Osteocyte (in vitro differentiated cells): ENCODE measurements around the gene MYL5. TPM values are rescaled to one million over a fixed set of nuclear protein-coding genes. Genes with fewer than 3 reads are reported as not detected.
"Not testable (repeated sequence)": the region's sequence is repeated elsewhere in the genome, so short reads cannot be mapped to it uniquely, and the experiment has no call there.

ENCODE experiments used
- DNase-seq: peaks from one replicate; pipeline ENCODE4 v3.0.0; 2021; ENCODE audit warnings: mixed read lengths; ENCODE audit not compliant: unreplicated experiment; ENCODE audit errors: extremely low spot score
- H3K27ac Mint-ChIP-seq: one replicate; pipeline ENCODE4 v1.8.0; 2021; ENCODE audit warnings: mild to moderate bottlenecking, mixed read lengths; ENCODE audit not compliant: unreplicated experiment
- H3K27me3 Mint-ChIP-seq: one replicate; pipeline ENCODE4 v1.8.0; 2021; ENCODE audit warnings: mixed read lengths; ENCODE audit not compliant: unreplicated experiment
- H3K36me3 Mint-ChIP-seq: one replicate; pipeline ENCODE4 v1.8.0; 2021; ENCODE audit warnings: mixed read lengths; ENCODE audit not compliant: unreplicated experiment
- H3K4me1 Mint-ChIP-seq: one replicate; pipeline ENCODE4 v1.8.0; 2021; ENCODE audit warnings: mixed read lengths; ENCODE audit not compliant: unreplicated experiment
- H3K4me3 Mint-ChIP-seq: one replicate; pipeline ENCODE4 v1.8.0; 2021; ENCODE audit warnings: mild to moderate bottlenecking, moderate library complexity, mixed read lengths; ENCODE audit not compliant: unreplicated experiment
- H3K9me3 Mint-ChIP-seq: one replicate; pipeline ENCODE4 v1.8.0; 2021; ENCODE audit warnings: mixed read lengths; ENCODE audit not compliant: unreplicated experiment
- total RNA-seq: library from RNA; stranded (reverse); gene quantifications from 2 replicates; pipeline ENCODE4 v1.2.1, GENCODE V29; 2021
- TF ChIP-seq, protein P1 (sequence below): fragments of 200-600 bp; sonication (generic); IDR thresholded peaks from 2 replicates; pipeline ENCODE4 v1.5.0; 2021; ENCODE audit warnings: antibody characterized with exemption, mild to moderate bottlenecking, moderate library complexity

The MYL5 gene
- total RNA-seq, 1 donor from 2014 or later: 32.2 TPM

DNA sequence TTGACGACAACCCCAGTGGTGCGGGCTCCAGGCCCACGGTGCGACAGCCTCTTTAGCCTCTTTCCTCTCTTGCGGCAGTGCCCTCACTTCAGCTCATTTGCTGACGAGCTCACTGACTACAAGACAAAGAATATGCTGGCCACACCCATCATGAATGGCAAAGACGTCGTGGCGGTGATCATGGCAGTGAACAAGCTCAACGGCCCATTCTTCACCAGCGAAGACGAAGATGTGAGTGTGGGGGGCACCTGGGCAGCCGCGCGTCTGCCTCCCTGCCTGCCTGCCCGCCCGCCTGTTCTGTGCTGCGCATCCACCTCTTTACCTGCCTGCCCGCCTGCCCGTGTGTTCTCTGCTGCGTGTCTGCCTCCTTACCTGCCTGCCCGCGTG lies 39.8 kb upstream of the MYL5 start:
- no peak for DNase-seq
- no peaks in the 10 kb centered on the region for H3K36me3 Mint-ChIP-seq
- no peaks in the 10 kb centered on the region for H3K4me1 Mint-ChIP-seq
- peaks cover 10% of the 10 kb centered on the region for H3K27me3 Mint-ChIP-seq
- TF ChIP-seq, protein P1, sequence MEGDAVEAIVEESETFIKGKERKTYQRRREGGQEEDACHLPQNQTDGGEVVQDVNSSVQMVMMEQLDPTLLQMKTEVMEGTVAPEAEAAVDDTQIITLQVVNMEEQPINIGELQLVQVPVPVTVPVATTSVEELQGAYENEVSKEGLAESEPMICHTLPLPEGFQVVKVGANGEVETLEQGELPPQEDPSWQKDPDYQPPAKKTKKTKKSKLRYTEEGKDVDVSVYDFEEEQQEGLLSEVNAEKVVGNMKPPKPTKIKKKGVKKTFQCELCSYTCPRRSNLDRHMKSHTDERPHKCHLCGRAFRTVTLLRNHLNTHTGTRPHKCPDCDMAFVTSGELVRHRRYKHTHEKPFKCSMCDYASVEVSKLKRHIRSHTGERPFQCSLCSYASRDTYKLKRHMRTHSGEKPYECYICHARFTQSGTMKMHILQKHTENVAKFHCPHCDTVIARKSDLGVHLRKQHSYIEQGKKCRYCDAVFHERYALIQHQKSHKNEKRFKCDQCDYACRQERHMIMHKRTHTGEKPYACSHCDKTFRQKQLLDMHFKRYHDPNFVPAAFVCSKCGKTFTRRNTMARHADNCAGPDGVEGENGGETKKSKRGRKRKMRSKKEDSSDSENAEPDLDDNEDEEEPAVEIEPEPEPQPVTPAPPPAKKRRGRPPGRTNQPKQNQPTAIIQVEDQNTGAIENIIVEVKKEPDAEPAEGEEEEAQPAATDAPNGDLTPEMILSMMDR: no peak
- no peak overlapping the region for H3K27ac Mint-ChIP-seq
- H3K9me3 Mint-ChIP-seq: no peaks in the 10 kb centered on the region
- no peak overlapping the region for H3K4me3 Mint-ChIP-seq

DNA sequence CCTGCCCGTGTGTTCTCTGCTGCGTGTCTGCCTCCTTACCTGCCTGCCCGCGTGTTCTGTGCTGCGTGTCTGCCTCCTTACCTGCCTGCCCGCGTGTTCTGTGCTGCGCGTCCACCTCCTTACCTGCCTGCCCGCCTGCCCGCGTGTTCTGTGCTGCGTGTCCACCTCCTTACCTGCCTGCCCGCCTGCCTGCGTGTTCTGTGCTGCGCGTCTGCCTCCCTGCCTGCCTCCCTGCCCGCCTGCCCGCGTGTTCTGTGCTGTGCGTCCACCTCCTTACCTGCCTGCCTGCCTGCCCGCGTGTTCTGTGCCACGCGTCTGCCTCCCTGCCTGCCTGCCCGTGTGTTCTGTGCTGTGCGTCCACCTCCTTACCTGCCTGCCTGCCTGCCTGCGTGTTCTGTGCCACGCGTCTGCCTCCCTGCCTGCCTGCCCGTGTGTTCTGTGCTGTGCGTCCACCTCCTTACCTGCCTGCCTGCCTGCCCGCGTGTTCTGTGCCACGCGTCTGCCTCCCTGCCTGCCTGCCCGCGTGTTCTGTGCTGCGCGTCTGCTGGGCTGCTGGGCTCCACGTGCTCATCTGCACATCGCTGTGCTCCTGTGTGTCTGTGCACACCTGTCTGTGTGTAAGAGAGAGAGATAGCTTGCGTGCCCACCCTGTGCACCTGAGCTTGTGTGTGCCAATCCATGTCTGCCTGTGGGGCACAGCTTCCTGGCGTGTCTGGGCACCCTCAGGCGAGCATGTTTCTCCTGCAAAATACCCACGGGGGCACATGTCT lies 39.1 kb upstream of the MYL5 start:
- H3K4me1 Mint-ChIP-seq, H3K4me3 Mint-ChIP-seq, H3K9me3 Mint-ChIP-seq, H3K27me3 Mint-ChIP-seq, DNase-seq, H3K27ac Mint-ChIP-seq, H3K36me3 Mint-ChIP-seq: not testable (repeated sequence)

DNA sequence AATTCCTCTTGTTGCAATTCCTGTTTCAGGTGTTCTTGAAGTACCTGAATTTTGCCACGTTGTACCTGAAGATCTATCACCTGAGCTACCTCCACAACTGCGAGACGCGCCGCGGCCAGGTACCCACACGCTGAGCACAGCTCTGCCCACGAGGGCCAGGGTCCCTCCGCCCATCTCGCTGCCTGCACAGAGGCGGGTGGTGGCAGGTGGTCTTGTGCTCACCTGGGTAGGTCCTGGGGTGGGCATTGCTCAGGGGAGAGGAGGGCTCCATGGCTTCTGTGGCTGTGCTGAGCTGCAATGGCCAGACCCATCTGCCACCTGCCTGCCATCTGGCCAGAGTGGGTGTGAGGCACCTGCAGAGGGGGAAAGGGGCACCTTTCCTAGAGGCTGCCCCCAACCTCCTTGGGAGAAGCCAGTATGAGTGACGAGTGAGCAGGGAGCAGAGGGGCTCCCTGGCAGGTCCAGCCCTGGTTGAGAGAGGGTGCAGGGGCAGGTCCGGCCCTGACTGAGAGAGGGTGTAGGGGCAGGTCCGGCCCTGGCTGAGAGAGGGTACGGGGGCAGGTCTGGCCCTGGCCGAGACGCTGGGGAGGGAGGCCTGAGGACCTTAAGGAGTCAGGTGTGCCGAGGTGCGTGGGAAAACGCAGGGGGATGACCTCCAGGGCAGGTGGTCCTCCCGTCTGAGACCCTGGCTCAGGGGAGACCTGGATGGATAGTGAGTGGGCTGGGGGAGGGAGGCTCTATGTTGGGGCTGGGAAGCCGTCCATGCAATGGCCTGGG lies 38.3 kb upstream of the MYL5 start:
- TF ChIP-seq, protein P1: no peak
- peaks cover 5% of the 10 kb centered on the region for H3K9me3 Mint-ChIP-seq
- peaks cover 10% of the 10 kb centered on the region for H3K27me3 Mint-ChIP-seq
- no peak overlapping the region for H3K4me3 Mint-ChIP-seq
- DNase-seq: no peak
- no peak overlapping the region for H3K27ac Mint-ChIP-seq
- no peaks in the 10 kb centered on the region for H3K36me3 Mint-ChIP-seq
- no peaks in the 10 kb centered on the region for H3K4me1 Mint-ChIP-seq

DNA sequence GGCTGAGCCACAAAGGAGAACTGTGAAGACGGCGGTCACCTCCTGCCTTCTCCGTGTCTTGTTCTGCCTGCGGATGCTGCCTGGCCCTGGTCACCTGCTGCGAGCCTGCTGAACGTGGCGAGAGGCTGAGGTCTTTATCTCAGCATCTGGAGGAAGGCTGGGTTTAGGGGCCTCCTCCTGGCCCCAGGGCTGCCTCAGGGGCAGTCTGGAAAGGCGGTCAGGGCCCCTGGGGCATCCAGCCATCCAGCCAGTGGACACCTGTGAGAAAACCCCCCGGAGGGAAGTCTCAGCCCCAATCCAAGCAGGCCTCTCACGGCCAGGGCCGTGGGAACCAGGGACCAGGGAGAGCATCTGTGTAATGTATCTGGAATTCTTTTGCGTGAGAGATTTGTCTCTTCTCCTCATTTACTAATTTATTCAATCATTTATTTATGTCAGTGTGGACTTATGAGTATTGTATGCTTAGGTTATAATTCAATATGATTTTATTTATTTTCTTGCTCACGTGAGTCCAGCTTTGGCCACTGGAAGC lies 37.6 kb upstream of the MYL5 start:
- TF ChIP-seq, protein P1: no peak
- H3K36me3 Mint-ChIP-seq: no peaks in the 10 kb centered on the region
- H3K9me3 Mint-ChIP-seq: peaks cover 8% of the 10 kb centered on the region
- DNase-seq: no peak
- H3K27me3 Mint-ChIP-seq: peaks cover 10% of the 10 kb centered on the region
- no peak overlapping the region for H3K27ac Mint-ChIP-seq
- no peaks in the 10 kb centered on the region for H3K4me1 Mint-ChIP-seq
- H3K4me3 Mint-ChIP-seq: no peak overlapping the region

DNA sequence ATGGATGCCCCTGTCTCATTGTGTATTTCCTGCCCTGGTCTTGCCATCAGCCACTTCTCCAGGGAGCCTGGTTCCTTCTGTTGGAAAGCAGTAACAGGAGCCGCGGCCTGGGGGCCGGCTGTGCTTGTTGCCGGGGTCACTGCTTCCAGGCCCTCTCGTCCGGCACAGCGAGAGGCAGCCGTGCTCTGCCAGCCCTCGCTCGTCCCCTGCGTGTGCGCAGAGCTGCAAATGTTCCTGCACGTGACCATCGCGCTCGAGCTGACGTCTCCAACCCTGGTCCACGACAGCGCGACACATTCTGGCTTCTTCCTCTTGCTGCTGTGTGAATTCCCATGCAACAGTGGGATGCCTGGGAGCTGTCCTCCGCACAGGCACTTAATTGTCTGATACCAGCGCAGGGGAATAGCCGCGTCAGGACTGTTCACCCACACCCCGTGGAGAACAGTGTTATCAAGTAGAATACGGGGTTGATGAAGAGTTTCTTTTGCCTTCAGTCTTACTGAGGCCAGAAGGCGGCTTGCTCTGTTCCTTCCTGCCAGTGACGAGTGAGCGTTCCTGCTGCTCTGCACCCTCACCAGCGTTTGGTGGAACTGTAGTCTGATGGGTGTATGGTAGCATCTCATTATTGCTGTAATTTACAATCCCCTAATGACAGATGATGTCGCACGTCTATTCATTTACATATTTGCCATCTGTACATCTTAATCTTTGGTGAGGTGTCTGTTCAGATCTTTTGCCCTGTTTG lies 36.6 kb upstream of the MYL5 start:
- DNase-seq: no peak
- Mint-ChIP-seq H3K4me1 (no peaks in the 10 kb centered on the region), H3K36me3 (no peaks in the 10 kb centered on the region), H3K4me3 (no peak overlapping the region), H3K27ac (no peak overlapping the region), H3K9me3 (peaks cover 8% of the 10 kb centered on the region), H3K27me3 (peaks cover 10% of the 10 kb centered on the region)
- TF ChIP-seq, protein P1: no peak

DNA sequence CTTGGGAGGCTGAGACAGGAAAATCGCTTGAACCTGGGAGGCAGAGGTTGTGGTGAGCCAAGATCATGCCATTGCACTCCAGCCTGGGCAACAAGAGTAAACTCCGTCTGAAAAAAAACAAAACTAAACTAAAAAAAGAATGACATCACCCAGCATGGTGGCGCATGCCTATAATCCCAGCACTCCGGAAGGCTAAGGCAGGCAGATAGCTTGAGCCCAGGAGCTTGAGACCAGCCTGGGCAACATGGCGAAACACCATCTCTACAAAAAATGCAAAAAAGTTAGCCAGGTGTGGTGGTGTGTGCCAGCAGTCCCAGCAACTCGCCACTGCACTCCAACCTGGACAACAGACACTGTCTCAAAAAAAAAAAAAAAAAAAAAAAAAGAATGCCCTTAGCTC lies 32.0 kb upstream of the MYL5 start:
- not testable (repeated sequence) for H3K4me3 Mint-ChIP-seq, H3K4me1 Mint-ChIP-seq, H3K27me3 Mint-ChIP-seq, H3K36me3 Mint-ChIP-seq, DNase-seq, H3K27ac Mint-ChIP-seq
- peaks cover 17% of the 10 kb centered on the region for H3K9me3 Mint-ChIP-seq
